PC-3 (cell line): ENCODE results near the gene TMEM14C.
A peak's percentile ranks its signal among the peaks of the same experiment; 100 is the strongest.

ENCODE experiments used
- CTCF ChIP-seq: fragments of 300-600 bp; sonication (generic); conservative IDR thresholded peaks from 2 replicates; pipeline ENCODE4 v1.5.1; 2017; ENCODE audit warnings: antibody characterized with exemption, low read depth, mild to moderate bottlenecking, low read length
- EZH2 ChIP-seq: fragments of 300-600 bp; sonication (generic); IDR thresholded peaks from one replicate; pipeline ENCODE4 v1.6.1; 2017; ENCODE audit warnings: antibody characterized with exemption, mild to moderate bottlenecking, low read length; ENCODE audit not compliant: unreplicated experiment

GRCh38 chr6:10759312-10759839, 36.5 kb downstream of the TMEM14C start:
- TF ChIP-seq CTCF (peak; percentile 73), EZH2 (no peak)
